ENCODE measurements around the gene TSPAN18. TPM values are rescaled to one million over a fixed set of nuclear protein-coding genes. Genes with fewer than 3 reads are reported as not detected.

TSPAN18 gene
- total RNA-seq, 1 donor from 2014 or later, result 31.7 TPM

GRCh38 chr11:44886790-44887140 is 160.0 kb downstream of the TSPAN18 start:
- Histone ChIP-seq H3K4me3 (ENCODE audit: insufficient read depth, low read depth, low read length) (no peak overlapping the region), H3K9me3 (ENCODE audit: insufficient read depth, low read depth, low read length) (no peaks in the 10 kb centered on the region), H3K79me2 (ENCODE audit: insufficient read depth, low read length) (no peaks in the 10 kb centered on the region), H3K36me3 (ENCODE audit: insufficient read depth, low read length) (no peaks in the 10 kb centered on the region), H3K4me2 (ENCODE audit: low read length) (peak overlapping the region; percentile 13), H3K9ac (ENCODE audit: low read length) (no peak overlapping the region), H3K27ac (ENCODE audit: low read depth, low read length) (no peak overlapping the region), H3K4me1 (ENCODE audit: insufficient read depth, low read length) (peaks cover 12% of the 10 kb centered on the region), H3K27me3 (ENCODE audit: insufficient read depth, low read length) (peaks cover 41% of the 10 kb centered on the region), H4K20me1 (ENCODE audit: insufficient read depth, low read length) (no peaks in the 10 kb centered on the region), H2AFZ (ENCODE audit: low read depth, low read length) (no peak overlapping the region)
- Mint-ChIP-seq H3K36me3 (ENCODE audit: low read depth, unreplicated experiment) (peaks cover 3% of the 10 kb centered on the region), H3K4me1 (ENCODE audit: low read depth, unreplicated experiment) (peaks cover 26% of the 10 kb centered on the region), H3K27ac (ENCODE audit: unreplicated experiment) (no peak overlapping the region), H3K4me3 (ENCODE audit: unreplicated experiment) (no peak overlapping the region), H3K27me3 (ENCODE audit: low read depth, unreplicated experiment) (peaks cover 39% of the 10 kb centered on the region), H3K9me3 (ENCODE audit: unreplicated experiment) (peaks cover 3% of the 10 kb centered on the region)
- peak; percentile 90 for FAIRE-seq
- DNase-seq (ENCODE audit: low read depth), result peak; percentile 78
- TF ChIP-seq, protein P1, sequence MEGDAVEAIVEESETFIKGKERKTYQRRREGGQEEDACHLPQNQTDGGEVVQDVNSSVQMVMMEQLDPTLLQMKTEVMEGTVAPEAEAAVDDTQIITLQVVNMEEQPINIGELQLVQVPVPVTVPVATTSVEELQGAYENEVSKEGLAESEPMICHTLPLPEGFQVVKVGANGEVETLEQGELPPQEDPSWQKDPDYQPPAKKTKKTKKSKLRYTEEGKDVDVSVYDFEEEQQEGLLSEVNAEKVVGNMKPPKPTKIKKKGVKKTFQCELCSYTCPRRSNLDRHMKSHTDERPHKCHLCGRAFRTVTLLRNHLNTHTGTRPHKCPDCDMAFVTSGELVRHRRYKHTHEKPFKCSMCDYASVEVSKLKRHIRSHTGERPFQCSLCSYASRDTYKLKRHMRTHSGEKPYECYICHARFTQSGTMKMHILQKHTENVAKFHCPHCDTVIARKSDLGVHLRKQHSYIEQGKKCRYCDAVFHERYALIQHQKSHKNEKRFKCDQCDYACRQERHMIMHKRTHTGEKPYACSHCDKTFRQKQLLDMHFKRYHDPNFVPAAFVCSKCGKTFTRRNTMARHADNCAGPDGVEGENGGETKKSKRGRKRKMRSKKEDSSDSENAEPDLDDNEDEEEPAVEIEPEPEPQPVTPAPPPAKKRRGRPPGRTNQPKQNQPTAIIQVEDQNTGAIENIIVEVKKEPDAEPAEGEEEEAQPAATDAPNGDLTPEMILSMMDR (IDR thresholded peaks at IDR 0.05; ENCODE audit: insufficient read depth, low read depth, low read length), result no peak
- TF ChIP-seq EZH2 (IDR thresholded peaks at IDR 0.05; ENCODE audit: insufficient read depth, low read length), result no peak

- no peaks in the 10 kb centered on the region for H3K9me3 ChIP-seq (ENCODE audit: insufficient read depth, low read depth, low read length)
- H3K36me3 Mint-ChIP-seq (ENCODE audit: low read depth, unreplicated experiment), result peaks cover 3% of the 10 kb centered on the region
- no peak overlapping the region for H3K4me3 ChIP-seq (ENCODE audit: insufficient read depth, low read depth, low read length)
- no peaks in the 10 kb centered on the region for H3K36me3 ChIP-seq (ENCODE audit: insufficient read depth, low read length)
- FAIRE-seq (no peak), DNase-seq (ENCODE audit: low read depth) (no peak)
- H3K4me1 Mint-ChIP-seq (ENCODE audit: low read depth, unreplicated experiment), result peaks cover 26% of the 10 kb centered on the region
- no peak overlapping the region for H2AFZ ChIP-seq (ENCODE audit: low read depth, low read length)
- peaks cover 37% of the 10 kb centered on the region for H3K27me3 Mint-ChIP-seq (ENCODE audit: low read depth, unreplicated experiment)
- no peak overlapping the region for H3K4me2 ChIP-seq (ENCODE audit: low read length)
- H3K27ac ChIP-seq (ENCODE audit: low read depth, low read length), result no peak overlapping the region
- peak overlapping the region; percentile 34 for H3K27ac Mint-ChIP-seq (ENCODE audit: unreplicated experiment)
- H3K79me2 ChIP-seq (ENCODE audit: insufficient read depth, low read length), result no peaks in the 10 kb centered on the region
- H3K4me1 ChIP-seq (ENCODE audit: insufficient read depth, low read length), result peaks cover 12% of the 10 kb centered on the region
- H3K27me3 ChIP-seq (ENCODE audit: insufficient read depth, low read length), result peaks cover 42% of the 10 kb centered on the region
- no peak overlapping the region for H3K9ac ChIP-seq (ENCODE audit: low read length)
- no peak for TF ChIP-seq EZH2 (IDR thresholded peaks at IDR 0.05; ENCODE audit: insufficient read depth, low read length)
- TF ChIP-seq, protein P1 (IDR thresholded peaks at IDR 0.05; ENCODE audit: insufficient read depth, low read depth, low read length), result no peak
- peaks cover 3% of the 10 kb centered on the region for H3K9me3 Mint-ChIP-seq (ENCODE audit: unreplicated experiment)
- H4K20me1 ChIP-seq (ENCODE audit: insufficient read depth, low read length), result no peaks in the 10 kb centered on the region
- H3K4me3 Mint-ChIP-seq (ENCODE audit: unreplicated experiment), result no peak overlapping the region
Measured at GRCh38 chr11:44887636-44888035, 160.9 kb downstream of the TSPAN18 start.

GRCh38 chr11:44889266-44889665 is 162.5 kb downstream of the TSPAN18 start:
- peaks cover 26% of the 10 kb centered on the region for H3K4me1 Mint-ChIP-seq (ENCODE audit: low read depth, unreplicated experiment)
- Histone ChIP-seq H3K4me1 (ENCODE audit: insufficient read depth, low read length) (peaks cover 12% of the 10 kb centered on the region), H3K4me3 (ENCODE audit: insufficient read depth, low read depth, low read length) (no peak overlapping the region), H3K4me2 (ENCODE audit: low read length) (no peak overlapping the region), H3K9ac (ENCODE audit: low read length) (no peak overlapping the region), H3K36me3 (ENCODE audit: insufficient read depth, low read length) (no peaks in the 10 kb centered on the region), H2AFZ (ENCODE audit: low read depth, low read length) (no peak overlapping the region), H3K27me3 (ENCODE audit: insufficient read depth, low read length) (peaks cover 35% of the 10 kb centered on the region), H3K9me3 (ENCODE audit: insufficient read depth, low read depth, low read length) (no peaks in the 10 kb centered on the region), H3K79me2 (ENCODE audit: insufficient read depth, low read length) (no peaks in the 10 kb centered on the region), H4K20me1 (ENCODE audit: insufficient read depth, low read length) (peaks cover 2% of the 10 kb centered on the region), H3K27ac (ENCODE audit: low read depth, low read length) (no peak overlapping the region)
- FAIRE-seq (no peak), DNase-seq (ENCODE audit: low read depth) (peak; percentile 32)
- peaks cover 3% of the 10 kb centered on the region for H3K9me3 Mint-ChIP-seq (ENCODE audit: unreplicated experiment)
- TF ChIP-seq, protein P1 (IDR thresholded peaks at IDR 0.05; ENCODE audit: insufficient read depth, low read depth, low read length), result no peak
- H3K27ac Mint-ChIP-seq (ENCODE audit: unreplicated experiment), result peak overlapping the region; percentile 53
- H3K36me3 Mint-ChIP-seq (ENCODE audit: low read depth, unreplicated experiment), result no peaks in the 10 kb centered on the region
- peaks cover 41% of the 10 kb centered on the region for H3K27me3 Mint-ChIP-seq (ENCODE audit: low read depth, unreplicated experiment)
- H3K4me3 Mint-ChIP-seq (ENCODE audit: unreplicated experiment), result no peak overlapping the region
